SK-N-SH treated with all-trans-retinoic acid at 6 μM for 48 hours (cell line): ENCODE data around the gene HOXA6.

Experiments
- ATAC-seq: fragments of 200-7000 bp; cut with Tn5 transposase; 3 replicates; pipeline ENCODE4 v1.9.1; 2020; ENCODE audit warnings: mild to moderate bottlenecking, moderate library complexity
- ARNTL ChIP-seq: fragments of 450-650 bp; formaldehyde crosslinking; IDR thresholded peaks from 2 replicates; pipeline ENCODE4 v1.5.0; 2020; ENCODE audit warnings: low read depth, mild to moderate bottlenecking, moderate library complexity, borderline replicate concordance
- BACH2 ChIP-seq: fragments of 250-450 bp; sonication (Bioruptor Pico); IDR thresholded peaks from 2 replicates; pipeline ENCODE4 v1.9.0; 2021; ENCODE audit warnings: mild to moderate bottlenecking, borderline replicate concordance
- CREB5 ChIP-seq: fragments of 250-450 bp; sonication (Bioruptor Pico); IDR thresholded peaks from 2 replicates; pipeline ENCODE4 v1.5.1; 2020; ENCODE audit warnings: low read depth, mild to moderate bottlenecking, moderate library complexity
- CSDC2 ChIP-seq: fragments of 250-450 bp; sonication (Bioruptor Pico); IDR thresholded peaks from 2 replicates; pipeline ENCODE4 v1.5.0; 2020; ENCODE audit warnings: mild to moderate bottlenecking, moderate library complexity
- CSRNP3 ChIP-seq: fragments of 250-450 bp; sonication (Bioruptor Pico); IDR thresholded peaks from 2 replicates; pipeline ENCODE4 v1.5.1; 2021; ENCODE audit warnings: mild to moderate bottlenecking, moderate library complexity
- ESRRG ChIP-seq: fragments of 250-450 bp; sonication (Bioruptor Pico); IDR thresholded peaks from 2 replicates; pipeline ENCODE4 v1.6.1; 2021; ENCODE audit warnings: mild to moderate bottlenecking
- GLIS3 ChIP-seq: fragments of 250-450 bp; sonication (Bioruptor Pico); IDR thresholded peaks from 2 replicates; pipeline ENCODE4 v1.5.0; 2020; ENCODE audit warnings: mild to moderate bottlenecking, moderate library complexity
- ISL1 ChIP-seq: fragments of 250-450 bp; sonication (Bioruptor Pico); IDR thresholded peaks from 2 replicates; pipeline ENCODE4 v2.1.2; 2022; ENCODE audit warnings: mild to moderate bottlenecking, moderate library complexity
- OSR1 ChIP-seq: fragments of 250-450 bp; sonication (Bioruptor Pico); IDR thresholded peaks from 2 replicates; pipeline ENCODE4 v1.8.0; 2022; ENCODE audit warnings: moderate library complexity, mild to moderate bottlenecking, inconsistent platforms
- PATZ1 ChIP-seq: fragments of 250-450 bp; sonication (Bioruptor Pico); IDR thresholded peaks from 2 replicates; pipeline ENCODE4 v1.8.0; 2020; ENCODE audit warnings: mild to moderate bottlenecking, moderate library complexity, borderline replicate concordance
- PPARA ChIP-seq: fragments of 250-450 bp; sonication (Bioruptor Pico); IDR thresholded peaks from 2 replicates; pipeline ENCODE4 v1.5.0; 2020; ENCODE audit warnings: mild to moderate bottlenecking, borderline replicate concordance
- RARB ChIP-seq: fragments of 250-450 bp; sonication (Bioruptor Pico); IDR thresholded peaks from 2 replicates; pipeline ENCODE4 v1.8.0; 2021; ENCODE audit warnings: mild to moderate bottlenecking, moderate library complexity
- SNAI2 ChIP-seq: fragments of 250-450 bp; sonication (Bioruptor Pico); IDR thresholded peaks from 2 replicates; pipeline ENCODE4 v1.5.0; 2020; ENCODE audit warnings: mild to moderate bottlenecking, moderate library complexity
- TOX ChIP-seq: fragments of 250-450 bp; sonication (Bioruptor Pico); IDR thresholded peaks from 2 replicates; pipeline ENCODE4 v1.8.0; 2021; ENCODE audit warnings: mild to moderate bottlenecking, moderate library complexity, borderline replicate concordance
- TSHZ2 ChIP-seq: fragments of 250-450 bp; sonication (Bioruptor Pico); IDR thresholded peaks from 2 replicates; pipeline ENCODE4 v1.5.0; 2020; ENCODE audit warnings: mild to moderate bottlenecking, moderate library complexity
- ZC3H10 ChIP-seq: fragments of 250-450 bp; sonication (Bioruptor Pico); IDR thresholded peaks from 2 replicates; pipeline ENCODE4 v1.5.1; 2021; ENCODE audit warnings: mild to moderate bottlenecking, moderate library complexity
- ZFP3 ChIP-seq: fragments of 250-450 bp; sonication (Bioruptor Pico); IDR thresholded peaks from 2 replicates; pipeline ENCODE4 v1.5.0; 2020; ENCODE audit warnings: mild to moderate bottlenecking, moderate library complexity
- ZFP30 ChIP-seq: fragments of 450-650 bp; formaldehyde crosslinking; IDR thresholded peaks from 2 replicates; pipeline ENCODE4 v1.5.0; 2022; ENCODE audit warnings: mild to moderate bottlenecking, moderate library complexity
- ZNF565 ChIP-seq: fragments of 450-650 bp; formaldehyde crosslinking; conservative IDR thresholded peaks from 2 replicates; pipeline ENCODE4 v1.5.0; 2020; ENCODE audit warnings: low read depth, mild to moderate bottlenecking, moderate library complexity
- ZNF70 ChIP-seq: fragments of 450-650 bp; formaldehyde crosslinking; IDR thresholded peaks from 2 replicates; pipeline ENCODE4 v1.5.0; 2020; ENCODE audit warnings: mild to moderate bottlenecking, moderate library complexity
- ZNF8 ChIP-seq: fragments of 450-650 bp; formaldehyde crosslinking; IDR thresholded peaks from 2 replicates; pipeline ENCODE4 v1.5.0; 2020; ENCODE audit warnings: mild to moderate bottlenecking, moderate library complexity

The HOXA6 gene

GRCh38 chr7:27128034-27128433, 19.5 kb downstream of the HOXA6 start:
- ATAC-seq, result no peak
- TF ChIP-seq ZNF70 (CRISPR knock-in tag) (no peak), GLIS3 (CRISPR knock-in tag) (no peak), CREB5 (CRISPR knock-in tag) (no peak), OSR1 (CRISPR knock-in tag) (no peak), CSDC2 (CRISPR knock-in tag) (no peak), ZC3H10 (CRISPR knock-in tag) (no peak), PPARA (no peak)

GRCh38 chr7:27126596-27127327, 20.8 kb downstream of the HOXA6 start:
- no peak for ATAC-seq
- TF ChIP-seq RARB, result no peak
- TF ChIP-seq ZFP3 (CRISPR knock-in tag), result no peak
- TF ChIP-seq ZNF565, result no peak
- TF ChIP-seq GLIS3 (CRISPR knock-in tag), result no peak
- no peak for TF ChIP-seq ESRRG (CRISPR knock-in tag)
- no peak for TF ChIP-seq CSRNP3 (CRISPR knock-in tag)
- no peak for TF ChIP-seq SNAI2 (CRISPR knock-in tag)
- TF ChIP-seq TOX (CRISPR knock-in tag), result no peak
- TF ChIP-seq ZNF70 (CRISPR knock-in tag), result no peak
- no peak for TF ChIP-seq OSR1 (CRISPR knock-in tag)
- TF ChIP-seq BACH2 (CRISPR knock-in tag), result no peak
- no peak for TF ChIP-seq ZNF8 (CRISPR knock-in tag)
- TF ChIP-seq PPARA, result no peak
- no peak for TF ChIP-seq ZC3H10 (CRISPR knock-in tag)
- no peak for TF ChIP-seq TSHZ2 (CRISPR knock-in tag)
- TF ChIP-seq ARNTL (CRISPR knock-in tag), result no peak
- TF ChIP-seq ZFP30 (CRISPR knock-in tag), result no peak

- no peak for TF ChIP-seq CSDC2 (CRISPR knock-in tag)
- TF ChIP-seq ISL1 (CRISPR knock-in tag), result no peak
- TF ChIP-seq ZC3H10 (CRISPR knock-in tag), result no peak
- no peak for TF ChIP-seq BACH2 (CRISPR knock-in tag)
- no peak for TF ChIP-seq SNAI2 (CRISPR knock-in tag)
- TF ChIP-seq ZNF70 (CRISPR knock-in tag), result no peak
- TF ChIP-seq PATZ1 (CRISPR knock-in tag), result no peak
- ATAC-seq, result no peak
Measured at GRCh38 chr7:27125986-27126394, 21.6 kb downstream of the HOXA6 start.
